GM12878 (cell line): ENCODE results near the gene GLT1D1. TPM values are rescaled to one million over a fixed set of nuclear protein-coding genes. Genes with fewer than 3 reads are reported as not detected.
A peak's percentile ranks its signal among the peaks of the same experiment; 100 is the strongest.

Experiments used
- ASH2L ChIP-seq: fragments of 300-600, 200-600 bp; sonication (generic); IDR thresholded peaks from 2 replicates; pipeline ENCODE4 v1.6.1; 2017; ENCODE audit warnings: low read depth, mild to moderate bottlenecking, borderline replicate concordance
- BHLHE40 ChIP-seq, 2 experiments: fragments of 450-650 bp in 1 of 2; IDR thresholded peaks; 2 replicates each; pipeline ENCODE4 v1.6.1; 2011 to 2017; ENCODE audit warnings: low read depth in 2 of 2, borderline replicate concordance in 1 of 2, improper control_type of control experiment in 1 of 2, low read length in 1 of 2, mild to moderate bottlenecking in 1 of 2
- BMI1 ChIP-seq: fragments of 450-650 bp; IDR thresholded peaks from 2 replicates; pipeline ENCODE4 v1.6.1; 2016; ENCODE audit warnings: mild to moderate bottlenecking, moderate library complexity, borderline replicate concordance
- CHD1 ChIP-seq: IDR thresholded peaks from 2 replicates; pipeline ENCODE4 v1.6.1; 2012; ENCODE audit warnings: low read depth, low read length, improper control_type of control experiment
- CREB1 ChIP-seq: IDR thresholded peaks from 2 replicates; pipeline ENCODE4 v1.6.1; 2012; ENCODE audit warnings: low read depth, mild to moderate bottlenecking, inconsistent platforms
- CREM ChIP-seq: IDR thresholded peaks from 2 replicates; pipeline ENCODE4 v1.6.1; 2014; ENCODE audit warnings: antibody characterized with exemption, low read depth
- DPF2 ChIP-seq: fragments of 450-650 bp; IDR thresholded peaks from 2 replicates; pipeline ENCODE4 v1.6.1; 2017; ENCODE audit warnings: mild to moderate bottlenecking
- EED ChIP-seq: sonication (generic); IDR thresholded peaks from 2 replicates; pipeline ENCODE4 v1.6.1; 2016; ENCODE audit warnings: antibody characterized with exemption, low read depth
- FOS ChIP-seq: IDR thresholded peaks from 3 replicates; pipeline ENCODE4 v1.6.1; 2011; ENCODE audit warnings: borderline replicate concordance; ENCODE audit not compliant: insufficient read length; ENCODE audit errors: extremely low read depth
- FOXK2 ChIP-seq: fragments of 450-650 bp; IDR thresholded peaks from 2 replicates; pipeline ENCODE4 v1.6.1; 2017; ENCODE audit warnings: mild to moderate bottlenecking, moderate library complexity
- HCFC1 ChIP-seq: fragments of 150-350 bp; IDR thresholded peaks from 2 replicates; pipeline ENCODE4 v1.6.1; 2014; ENCODE audit warnings: low read length
- HDAC2 ChIP-seq: fragments of 200-600 bp; sonication (generic); IDR thresholded peaks from 2 replicates; pipeline ENCODE4 v1.6.1; 2017
- MEF2B ChIP-seq: fragments of 450-650 bp; IDR thresholded peaks from 2 replicates; pipeline ENCODE4 v1.6.1; 2018; ENCODE audit warnings: mild to moderate bottlenecking, moderate library complexity; ENCODE audit not compliant: partially characterized antibody, poor library complexity, severe bottlenecking
- MYC ChIP-seq: IDR thresholded peaks from 2 replicates; pipeline ENCODE4 v1.6.1; 2011; ENCODE audit warnings: mild to moderate bottlenecking, low read length, moderate library complexity, inconsistent platforms; ENCODE audit not compliant: insufficient read depth, insufficient replicate concordance, insufficient read length, severe bottlenecking
- NRF1 ChIP-seq: conservative IDR thresholded peaks from 2 replicates; pipeline ENCODE4 v1.6.1; 2011; ENCODE audit warnings: mild to moderate bottlenecking, low read depth, low read length, improper control_type of control experiment
- RAD21 ChIP-seq: IDR thresholded peaks from 2 replicates; pipeline ENCODE4 v1.6.1; 2011; ENCODE audit warnings: mild to moderate bottlenecking, low read depth, low read length, moderate library complexity; ENCODE audit not compliant: insufficient read depth
- RAD51 ChIP-seq: fragments of 450-650 bp; IDR thresholded peaks from 2 replicates; pipeline ENCODE4 v1.6.1; 2016; ENCODE audit warnings: moderate library complexity, mild to moderate bottlenecking, inconsistent platforms
- RELA ChIP-seq: fragments of 450-650 bp; IDR thresholded peaks from 2 replicates; pipeline ENCODE4 v1.8.0; 2014; ENCODE audit warnings: borderline replicate concordance; ENCODE audit not compliant: partially characterized antibody
- RUNX3 ChIP-seq: IDR thresholded peaks from 2 replicates; pipeline ENCODE4 v1.6.1; 2012; ENCODE audit warnings: low read length, inconsistent platforms
- SP1 ChIP-seq: IDR thresholded peaks from one replicate; pipeline ENCODE4 v1.6.1; 2011; ENCODE audit warnings: low read depth, low read length
- SRF ChIP-seq, 2 experiments: IDR thresholded peaks; 2 replicates each; pipeline ENCODE4 v1.6.1; 2011; ENCODE audit warnings: low read depth in 2 of 2, low read length in 2 of 2, mild to moderate bottlenecking in 1 of 2, moderate library complexity in 1 of 2
- YBX1 ChIP-seq: fragments of 450-650 bp; IDR thresholded peaks from 2 replicates; pipeline ENCODE4 v1.6.1; 2016; ENCODE audit warnings: antibody characterized with exemption
- ZSCAN29 ChIP-seq: fragments of 450-650 bp; IDR thresholded peaks from 2 replicates; pipeline ENCODE4 v1.6.1; 2017; ENCODE audit warnings: mild to moderate bottlenecking, moderate library complexity
- polyA plus RNA-seq, 11 experiments: library from polyadenylated mRNA; depleted of rRNA in 4 of 11; unstranded in 6 of 11; stranded (reverse) in 5 of 11; fragments of >200 nt; fragmentation: Nextera tagmentation in 4 of 11; fragmentation: Illumina TruSeq in 1 of 11; extraction: Ambion mirVana in 4 of 11; extraction: Trizol in 1 of 11; gene quantifications; 1 replicate in 1 of 11; 2 replicates in 10 of 11; pipeline versions ENCODE4 v1.2.1 to v1.2.3, GENCODE V29; 2011 to 2016; ENCODE audit warnings: inconsistent platforms in 2 of 11, missing spikeins in 2 of 11, low read depth in 1 of 11
- total RNA-seq, 4 experiments: library from RNA; depleted of rRNA in 3 of 4; stranded (reverse); fragments of >200 nt in 3 of 4; fragmentation: Illumina TruSeq in 1 of 4; extraction: Trizol in 1 of 4; gene quantifications; 2 replicates each; pipeline versions ENCODE4 v1.2.1 to v1.2.3, GENCODE V29; 2013 to 2021
- TF ChIP-seq, protein P1 (sequence below): IDR thresholded peaks from 2 replicates; pipeline ENCODE4 v1.6.1; 2012; ENCODE audit warnings: low read depth, low read length, improper control_type of control experiment
- TF ChIP-seq, protein P2 (sequence below): fragments of 450-650 bp; formaldehyde crosslinking; IDR thresholded peaks from 2 replicates; pipeline ENCODE4 v1.5.0; 2022; ENCODE audit warnings: mild to moderate bottlenecking, missing genetic modification characterization
- TF ChIP-seq, protein P3 (sequence below): fragments of 450-650 bp; IDR thresholded peaks from 2 replicates; pipeline ENCODE4 v1.6.1; 2017; ENCODE audit warnings: mild to moderate bottlenecking

GLT1D1 gene
- total and polyA plus RNA-seq, 10 of the 15 experiments (the other 5 are each of a cell fraction or from before 2014, with no cell fraction given) = 0.42 to 62.8 (median 3.0) TPM

DNA sequence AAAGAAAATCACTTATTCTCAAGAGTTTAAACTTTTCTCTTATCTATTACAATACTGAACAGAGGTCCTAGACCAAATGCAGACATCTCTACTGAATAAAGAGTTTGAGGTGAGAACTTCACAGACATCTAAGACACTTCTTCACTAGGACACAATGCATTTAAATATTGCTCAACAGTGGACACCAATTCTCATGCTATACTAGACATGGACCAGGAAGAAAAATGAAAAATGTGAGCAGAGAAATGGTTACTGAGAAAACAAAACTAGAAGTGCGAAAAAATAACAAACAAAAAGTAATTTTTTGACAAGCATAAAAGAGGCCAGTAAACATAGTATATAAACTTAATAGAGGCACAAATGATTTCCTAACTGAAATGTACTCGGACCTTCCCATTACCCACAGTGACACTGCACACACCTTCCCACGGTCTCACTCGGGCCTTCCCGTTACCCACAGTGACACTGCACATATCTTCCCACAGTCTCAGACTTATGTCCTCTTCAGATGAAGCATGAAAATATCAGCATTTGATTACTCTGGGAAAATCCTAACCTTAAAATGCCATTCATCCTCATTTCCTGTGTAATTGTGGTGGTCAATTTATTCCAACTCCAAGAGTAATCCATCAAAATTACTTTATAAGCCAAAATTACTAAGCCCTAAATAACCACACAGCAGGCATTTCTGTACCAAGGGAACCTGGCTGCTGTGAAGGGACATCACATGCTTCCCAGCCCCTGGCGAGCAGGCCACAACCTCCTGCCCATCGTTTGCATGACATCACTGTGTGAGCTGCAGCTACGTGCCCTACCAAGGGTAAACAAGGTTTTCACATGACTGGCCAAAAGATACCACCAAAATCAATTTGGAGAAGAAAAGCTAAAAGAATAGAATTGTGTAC is 35.9 kb upstream of the GLT1D1 start (continued):
- TF ChIP-seq FOXK2 = no peak
- TF ChIP-seq EED = no peak
- peak; percentile 45 for TF ChIP-seq SP1
- no peak for TF ChIP-seq RAD21
- no peak for TF ChIP-seq FOS
- no peak for TF ChIP-seq ZSCAN29
- TF ChIP-seq DPF2 = peak; percentile 50; the same call in 1 of the 2 replicates
- TF ChIP-seq HCFC1 = no peak
- TF ChIP-seq YBX1 = no peak
- TF ChIP-seq MYC = no peak
- no peak for TF ChIP-seq ASH2L
- no peak; the same call in 1 of the 2 replicates for TF ChIP-seq BMI1
- no peak for TF ChIP-seq SRF (IDR thresholded peaks at IDR 0.05; ENCODE audit: low read depth in 2 of 2, low read length in 2 of 2)
- TF ChIP-seq, protein P1, sequence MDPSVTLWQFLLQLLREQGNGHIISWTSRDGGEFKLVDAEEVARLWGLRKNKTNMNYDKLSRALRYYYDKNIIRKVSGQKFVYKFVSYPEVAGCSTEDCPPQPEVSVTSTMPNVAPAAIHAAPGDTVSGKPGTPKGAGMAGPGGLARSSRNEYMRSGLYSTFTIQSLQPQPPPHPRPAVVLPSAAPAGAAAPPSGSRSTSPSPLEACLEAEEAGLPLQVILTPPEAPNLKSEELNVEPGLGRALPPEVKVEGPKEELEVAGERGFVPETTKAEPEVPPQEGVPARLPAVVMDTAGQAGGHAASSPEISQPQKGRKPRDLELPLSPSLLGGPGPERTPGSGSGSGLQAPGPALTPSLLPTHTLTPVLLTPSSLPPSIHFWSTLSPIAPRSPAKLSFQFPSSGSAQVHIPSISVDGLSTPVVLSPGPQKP = no peak
- TF ChIP-seq BHLHE40 (IDR thresholded peaks at IDR 0.05; ENCODE audit: borderline replicate concordance in 1 of 2, low read depth in 2 of 2, low read length in 1 of 2) = peak; percentile 28 to 71; a peak in 3 of 4 replicates
- TF ChIP-seq HDAC2 = no peak
- 0 out of 2 replicates have a peak, but pooled peaks have one; percentile 11 for TF ChIP-seq CHD1
- TF ChIP-seq RAD51 = peak; percentile 68
- TF ChIP-seq MEF2B = peak; percentile 95
- peak; percentile 43; the same call in 1 of the 2 replicates for TF ChIP-seq CREB1
- TF ChIP-seq RELA = peak; percentile 45
- TF ChIP-seq, protein P2, sequence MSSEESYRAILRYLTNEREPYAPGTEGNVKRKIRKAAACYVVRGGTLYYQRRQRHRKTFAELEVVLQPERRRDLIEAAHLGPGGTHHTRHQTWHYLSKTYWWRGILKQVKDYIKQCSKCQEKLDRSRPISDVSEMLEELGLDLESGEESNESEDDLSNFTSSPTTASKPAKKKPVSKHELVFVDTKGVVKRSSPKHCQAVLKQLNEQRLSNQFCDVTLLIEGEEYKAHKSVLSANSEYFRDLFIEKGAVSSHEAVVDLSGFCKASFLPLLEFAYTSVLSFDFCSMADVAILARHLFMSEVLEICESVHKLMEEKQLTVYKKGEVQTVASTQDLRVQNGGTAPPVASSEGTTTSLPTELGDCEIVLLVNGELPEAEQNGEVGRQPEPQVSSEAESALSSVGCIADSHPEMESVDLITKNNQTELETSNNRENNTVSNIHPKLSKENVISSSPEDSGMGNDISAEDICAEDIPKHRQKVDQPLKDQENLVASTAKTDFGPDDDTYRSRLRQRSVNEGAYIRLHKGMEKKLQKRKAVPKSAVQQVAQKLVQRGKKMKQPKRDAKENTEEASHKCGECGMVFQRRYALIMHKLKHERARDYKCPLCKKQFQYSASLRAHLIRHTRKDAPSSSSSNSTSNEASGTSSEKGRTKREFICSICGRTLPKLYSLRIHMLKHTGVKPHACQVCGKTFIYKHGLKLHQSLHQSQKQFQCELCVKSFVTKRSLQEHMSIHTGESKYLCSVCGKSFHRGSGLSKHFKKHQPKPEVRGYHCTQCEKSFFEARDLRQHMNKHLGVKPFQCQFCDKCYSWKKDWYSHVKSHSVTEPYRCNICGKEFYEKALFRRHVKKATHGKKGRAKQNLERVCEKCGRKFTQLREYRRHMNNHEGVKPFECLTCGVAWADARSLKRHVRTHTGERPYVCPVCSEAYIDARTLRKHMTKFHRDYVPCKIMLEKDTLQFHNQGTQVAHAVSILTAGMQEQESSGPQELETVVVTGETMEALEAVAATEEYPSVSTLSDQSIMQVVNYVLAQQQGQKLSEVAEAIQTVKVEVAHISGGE (CRISPR knock-in tag) = no peak
- TF ChIP-seq RUNX3 = peak; percentile 44
- TF ChIP-seq CREM = peak; percentile 55; the same call in 1 of the 2 replicates
- no peak for TF ChIP-seq NRF1
- TF ChIP-seq, protein P3, sequence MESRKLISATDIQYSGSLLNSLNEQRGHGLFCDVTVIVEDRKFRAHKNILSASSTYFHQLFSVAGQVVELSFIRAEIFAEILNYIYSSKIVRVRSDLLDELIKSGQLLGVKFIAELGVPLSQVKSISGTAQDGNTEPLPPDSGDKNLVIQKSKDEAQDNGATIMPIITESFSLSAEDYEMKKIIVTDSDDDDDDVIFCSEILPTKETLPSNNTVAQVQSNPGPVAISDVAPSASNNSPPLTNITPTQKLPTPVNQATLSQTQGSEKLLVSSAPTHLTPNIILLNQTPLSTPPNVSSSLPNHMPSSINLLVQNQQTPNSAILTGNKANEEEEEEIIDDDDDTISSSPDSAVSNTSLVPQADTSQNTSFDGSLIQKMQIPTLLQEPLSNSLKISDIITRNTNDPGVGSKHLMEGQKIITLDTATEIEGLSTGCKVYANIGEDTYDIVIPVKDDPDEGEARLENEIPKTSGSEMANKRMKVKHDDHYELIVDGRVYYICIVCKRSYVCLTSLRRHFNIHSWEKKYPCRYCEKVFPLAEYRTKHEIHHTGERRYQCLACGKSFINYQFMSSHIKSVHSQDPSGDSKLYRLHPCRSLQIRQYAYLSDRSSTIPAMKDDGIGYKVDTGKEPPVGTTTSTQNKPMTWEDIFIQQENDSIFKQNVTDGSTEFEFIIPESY = no peak
